HepG2 (cell line): ENCODE measurements around the gene C16orf87. TPM values are rescaled to one million over a fixed set of nuclear protein-coding genes. Genes with fewer than 3 reads are reported as not detected.

Source experiments
- ATAC-seq: fragments of 200-7000 bp; cut with Tn5 transposase; 3 replicates; pipeline ENCODE4 v1.9.1; 2020; ENCODE audit warnings: mild to moderate bottlenecking, moderate library complexity
- BruUV-seq: library from RNA; stranded (reverse); fragments of 400-500 nt; replicated peaks from 2 replicates; lab custom pipeline; 2021; lab: Mats Ljungman, UMichigan
- CTCF ChIA-PET: fragments of 300-600 bp; formaldehyde crosslinking; extraction: SDS; loops from one replicate; lab custom pipeline; 2021; ENCODE audit warnings: low total read pairs, inconsistent platforms, low intra/inter-chr PET ratio; lab: Yijun Ruan, JAX
- POLR2A ChIA-PET: fragments of 350-600 bp; sonication (Branson Sonifier 250); formaldehyde crosslinking; loops from one replicate; lab custom pipeline; 2020; ENCODE audit warnings: antibody characterized with exemption, inconsistent platforms; lab: Yijun Ruan, JAX
- DNase-seq: peaks from one replicate; pipeline ENCODE4 v3.0.0-alpha.2; 2015; ENCODE audit warnings: low spot score
- FAIRE-seq: peaks from 3 replicates; lab custom pipeline; 2011; peaks lifted over from hg19 to GRCh38; lab: Jason Lieb, UNC
- H2AFZ ChIP-seq: one replicate; pipeline ENCODE4 v1.6.1; 2011; ENCODE audit warnings: low read length, inconsistent platforms
- H3K27ac ChIP-seq: fragments of 300-600 bp; 3 replicates; pipeline ENCODE4 v1.8.0; 2011; ENCODE audit warnings: mixed run types, mild to moderate bottlenecking, mixed read lengths, low read length, inconsistent platforms; ENCODE audit not compliant: insufficient read depth; ENCODE audit errors: extremely low read length
- H3K27me3 ChIP-seq, 2 experiments: fragments of 200-600 bp in 1 of 2; 2 replicates in 1 of 2; 3 replicates in 1 of 2; pipeline versions ENCODE4 v1.6.0 to v1.8.0; 2011; ENCODE audit warnings: low read length in 2 of 2, mild to moderate bottlenecking in 2 of 2, moderate library complexity in 2 of 2, inconsistent platforms in 1 of 2; ENCODE audit not compliant: insufficient read depth in 2 of 2, control insufficient read depth in 1 of 2
- H3K36me3 ChIP-seq, 2 experiments: fragments of 200-600 bp in 1 of 2; replicated peaks in 1 of 2; 2 replicates in 1 of 2; 3 replicates in 1 of 2; pipeline versions ENCODE4 v1.5.1 to v1.8.0; 2011; ENCODE audit warnings: low read length in 2 of 2, inconsistent platforms in 1 of 2; ENCODE audit not compliant: insufficient read depth in 2 of 2, control insufficient read depth in 1 of 2
- H3K4me1 ChIP-seq: 2 replicates; pipeline ENCODE4 v1.5.1; 2012; ENCODE audit warnings: low read length, inconsistent platforms; ENCODE audit not compliant: insufficient read depth
- H3K4me2 ChIP-seq: 2 replicates; pipeline ENCODE4 v1.6.0; 2011; ENCODE audit warnings: low read depth, low read length, inconsistent platforms
- H3K4me3 ChIP-seq, 3 experiments: fragments of 200-600 bp in 1 of 3; sonication (generic), shearing (Covaris generic) in 1 of 3; replicated peaks in 1 of 3; 2 replicates each; pipeline ENCODE4 v1.5.1; 2011 to 2016; ENCODE audit warnings: low read length in 3 of 3, inconsistent platforms in 2 of 3, low read depth in 2 of 3, mild to moderate bottlenecking in 2 of 3, control low read depth in 1 of 3, mixed read lengths in 1 of 3; ENCODE audit not compliant: insufficient read depth in 1 of 3
- H3K79me2 ChIP-seq: one replicate; pipeline ENCODE4 v1.6.1; 2011; ENCODE audit warnings: low read length, inconsistent platforms; ENCODE audit not compliant: insufficient read depth
- H3K9ac ChIP-seq: 2 replicates; pipeline ENCODE4 v1.6.0; 2011; ENCODE audit warnings: mild to moderate bottlenecking, low read depth, low read length, inconsistent platforms; ENCODE audit not compliant: insufficient read depth
- H3K9me3 ChIP-seq: 2 replicates; pipeline ENCODE4 v1.5.1; 2012; ENCODE audit warnings: mild to moderate bottlenecking, low read length
- H4K20me1 ChIP-seq: 2 replicates; pipeline ENCODE4 v1.6.0; 2011; ENCODE audit warnings: inconsistent platforms, mild to moderate bottlenecking, low read length, moderate library complexity; ENCODE audit not compliant: insufficient read depth
- CBFB ChIP-seq: sonication (generic); formaldehyde crosslinking; IDR thresholded peaks from 2 replicates; pipeline ENCODE4 v1.4.0; 2020; ENCODE audit warnings: missing genetic modification reagents
- EHMT2 ChIP-seq: fragments of 200-600 bp; sonication (generic); IDR thresholded peaks from 2 replicates; pipeline ENCODE4 v1.7.0; 2017; ENCODE audit warnings: antibody characterized with exemption, low read depth, low read length, borderline replicate concordance
- ETV6 ChIP-seq: sonication (generic); formaldehyde crosslinking; conservative IDR thresholded peaks from 2 replicates; pipeline ENCODE4 v1.4.0; 2020; ENCODE audit warnings: missing genetic modification reagents
- FOXK2 ChIP-seq: fragments of 450-650 bp; IDR thresholded peaks from 2 replicates; pipeline ENCODE4 v1.6.1; 2016
- GFI1 ChIP-seq: sonication (generic); formaldehyde crosslinking; IDR thresholded peaks from 2 replicates; pipeline ENCODE4 v1.5.0; 2020; ENCODE audit warnings: missing genetic modification reagents, mild to moderate bottlenecking, borderline replicate concordance
- HOXA5 ChIP-seq: sonication (generic); formaldehyde crosslinking; IDR thresholded peaks from 2 replicates; pipeline ENCODE4 v1.4.0; 2020; ENCODE audit warnings: missing genetic modification reagents
- MAFK ChIP-seq, 2 experiments: IDR thresholded peaks in 1 of 2; conservative IDR thresholded peaks in 1 of 2; 2 replicates each; pipeline ENCODE4 v1.6.1; 2011; ENCODE audit warnings: improper control_type of control experiment in 2 of 2, low read length in 2 of 2
- NCOR1 ChIP-seq: fragments of 200-600 bp; sonication (generic); IDR thresholded peaks from 2 replicates; pipeline ENCODE4 v1.7.0; 2017; ENCODE audit warnings: antibody characterized with exemption, low read length, borderline replicate concordance
- NONO ChIP-seq, 2 experiments: fragments of 450-650 bp in 1 of 2; sonication (generic) in 1 of 2; formaldehyde crosslinking in 1 of 2; IDR thresholded peaks in 1 of 2; conservative IDR thresholded peaks in 1 of 2; 2 replicates each; pipeline versions ENCODE4 v1.6.1 to v1.8.0; 2017 to 2022; ENCODE audit warnings: mild to moderate bottlenecking in 1 of 2, missing genetic modification reagents in 1 of 2, moderate library complexity in 1 of 2
- SOX5 ChIP-seq: IDR thresholded peaks from 2 replicates; pipeline ENCODE4 v1.6.1; 2016; ENCODE audit warnings: borderline replicate concordance
- ZFP36L1 ChIP-seq: sonication (generic); formaldehyde crosslinking; IDR thresholded peaks from 2 replicates; pipeline ENCODE4 v1.8.0; 2022; ENCODE audit warnings: mild to moderate bottlenecking, missing genetic modification reagents, moderate library complexity
- ZNF549 ChIP-seq: sonication (generic); formaldehyde crosslinking; IDR thresholded peaks from 2 replicates; pipeline ENCODE4 v1.5.0; 2020; ENCODE audit warnings: missing genetic modification reagents
- ZNF570 ChIP-seq: sonication (generic); formaldehyde crosslinking; IDR thresholded peaks from 2 replicates; pipeline ENCODE4 v1.4.0; 2020; ENCODE audit warnings: mild to moderate bottlenecking, missing genetic modification reagents, borderline replicate concordance
- ZNF674 ChIP-seq: sonication (generic); formaldehyde crosslinking; IDR thresholded peaks from 2 replicates; pipeline ENCODE4 v1.5.0; 2020; ENCODE audit warnings: low read depth, mild to moderate bottlenecking, missing genetic modification reagents
- ZNF687 ChIP-seq: sonication (generic); formaldehyde crosslinking; IDR thresholded peaks from 2 replicates; pipeline ENCODE4 v1.5.1; 2020; ENCODE audit warnings: mild to moderate bottlenecking, missing genetic modification reagents, moderate library complexity
- ZNF746 ChIP-seq: sonication (generic); formaldehyde crosslinking; IDR thresholded peaks from 2 replicates; pipeline ENCODE4 v1.8.0; 2022; ENCODE audit warnings: mild to moderate bottlenecking, missing genetic modification reagents
- ZNF883 ChIP-seq: sonication (generic); formaldehyde crosslinking; IDR thresholded peaks from 2 replicates; pipeline ENCODE4 v1.5.1; 2020; ENCODE audit warnings: mild to moderate bottlenecking, missing genetic modification reagents; ENCODE audit errors: not compliant biosample characterization
- WGBS: methylation state at CpG from one replicate; pipeline ENCODE4 v1.1.6; 2017; ENCODE audit warnings: low lambda C conversion rate; 5-methylcytosine and 5-hydroxymethylcytosine counted together
- in situ Hi-C: cut with HindIII; loops from 2 replicates; pipeline ENCODE4 v1.10.0; 2017; ENCODE audit warnings: low pct_unique_long_range_greater_than_20kb; ENCODE audit not compliant: extremely low pct_ligation_motif_present
- intact Hi-C: fragments of 100-400 bp; cut with micrococcal nuclease; formaldehyde crosslinking; loops from one replicate; pipeline ENCODE4 v1.10.0; 2022; ENCODE audit not compliant: unreplicated experiment
- polyA plus RNA-seq, 8 experiments: library from polyadenylated mRNA; depleted of rRNA in 3 of 8; stranded (reverse) in 7 of 8; unstranded in 1 of 8; fragments of >200 nt; fragmentation: Illumina TruSeq in 4 of 8; extraction: Trizol in 4 of 8; gene quantifications; 2 replicates each; pipeline versions ENCODE4 v1.2.1 to v1.2.3, GENCODE V29; 2011 to 2016; ENCODE audit warnings: low read depth in 4 of 8, missing spikeins in 1 of 8, mixed read lengths in 1 of 8; ENCODE audit not compliant: insufficient read depth in 1 of 8
- total RNA-seq, 5 experiments: library from RNA; depleted of rRNA; stranded (reverse); fragments of >200 nt; fragmentation: Illumina TruSeq; extraction: Trizol; gene quantifications; 2 replicates each; pipeline ENCODE4 v1.2.3, GENCODE V29; 2016; ENCODE audit warnings: low read depth in 1 of 5

Gene C16orf87
- total and polyA plus RNA-seq, 2 of the 13 experiments (the other 11 are each of a cell fraction or from before 2014, with no cell fraction given): 8.6 to 19.5 TPM

GRCh38 chr16:46853713-46854443 lies 22.9 kb upstream of the C16orf87 start (continued):
- TF ChIP-seq SOX5 (CRISPR knock-in tag): peak; percentile 63
- TF ChIP-seq ETV6 (CRISPR knock-in tag): no peak
- TF ChIP-seq CBFB (CRISPR knock-in tag): 0 out of 2 replicates have a peak, but pooled peaks have one; percentile 46
- TF ChIP-seq MAFK (conservative IDR thresholded peaks at IDR 0.05 in 1 of 2, IDR thresholded peaks at IDR 0.05 in 1 of 2; ENCODE audit: low read length in 2 of 2): no peak
- TF ChIP-seq ZNF570 (CRISPR knock-in tag): no peak
- no peak for TF ChIP-seq NONO (IDR thresholded peaks at IDR 0.05)
- peak; percentile 61 for TF ChIP-seq NONO (CRISPR knock-in tag; conservative IDR thresholded peaks at IDR 0.05)
- no peak for TF ChIP-seq ZNF746
- TF ChIP-seq FOXK2: no peak
- no peak for TF ChIP-seq ZNF674 (CRISPR knock-in tag)
- TF ChIP-seq ZNF549: no peak
- TF ChIP-seq ZNF883: peak; percentile 32

GRCh38 chr16:46852130-46852529 lies 21.1 kb upstream of the C16orf87 start:
- no peaks in the 10 kb centered on the region for H3K27me3 ChIP-seq
- POLR2A ChIA-PET: interaction anchor here (0.7 to 1.8 kb wide), 2 partner anchors 32 to 71 kb away, joined by 3 to 4 read pairs; partner anchors contain the start of gene GPT2
- in situ Hi-C loops: no loop called here
- CTCF ChIA-PET: no interaction called here
- H3K79me2 ChIP-seq: no peaks in the 10 kb centered on the region
- no peaks in the 10 kb centered on the region for H3K9me3 ChIP-seq
- H2AFZ ChIP-seq: no peak overlapping the region
- H3K4me2 ChIP-seq: no peak overlapping the region
- FAIRE-seq: no peak
- no TSS peak for BruUV-seq
- WGBS: 6% methylated on average over 3 of the region's 3 CpGs
- intact Hi-C loops: no loop called here
- H3K27ac ChIP-seq: no peak overlapping the region
- H3K9ac ChIP-seq: no peak overlapping the region
- H4K20me1 ChIP-seq: no peaks in the 10 kb centered on the region
- no peak overlapping the region for H3K4me3 ChIP-seq
- H3K36me3 ChIP-seq: no peaks in the 10 kb centered on the region
- peak; percentile 11; the same call in 1 of the 3 replicates for ATAC-seq
- H3K4me1 ChIP-seq: peaks cover 67% of the 10 kb centered on the region
- no peak for TF ChIP-seq ZFP36L1 (CRISPR knock-in tag)
- TF ChIP-seq HOXA5 (CRISPR knock-in tag): no peak
- 0 out of 2 replicates have a peak, but pooled peaks have one; percentile 42 for TF ChIP-seq GFI1 (CRISPR knock-in tag)
- 0 out of 2 replicates have a peak, but pooled peaks have one; percentile 22 for TF ChIP-seq ZNF687 (CRISPR knock-in tag)
- no peak for TF ChIP-seq NCOR1
- no peak for TF ChIP-seq ZNF746
- no peak for TF ChIP-seq EHMT2
- no peak for DNase-seq
